Measurements from ENCODE around the gene RAD23A.

RAD23A gene

DNA sequence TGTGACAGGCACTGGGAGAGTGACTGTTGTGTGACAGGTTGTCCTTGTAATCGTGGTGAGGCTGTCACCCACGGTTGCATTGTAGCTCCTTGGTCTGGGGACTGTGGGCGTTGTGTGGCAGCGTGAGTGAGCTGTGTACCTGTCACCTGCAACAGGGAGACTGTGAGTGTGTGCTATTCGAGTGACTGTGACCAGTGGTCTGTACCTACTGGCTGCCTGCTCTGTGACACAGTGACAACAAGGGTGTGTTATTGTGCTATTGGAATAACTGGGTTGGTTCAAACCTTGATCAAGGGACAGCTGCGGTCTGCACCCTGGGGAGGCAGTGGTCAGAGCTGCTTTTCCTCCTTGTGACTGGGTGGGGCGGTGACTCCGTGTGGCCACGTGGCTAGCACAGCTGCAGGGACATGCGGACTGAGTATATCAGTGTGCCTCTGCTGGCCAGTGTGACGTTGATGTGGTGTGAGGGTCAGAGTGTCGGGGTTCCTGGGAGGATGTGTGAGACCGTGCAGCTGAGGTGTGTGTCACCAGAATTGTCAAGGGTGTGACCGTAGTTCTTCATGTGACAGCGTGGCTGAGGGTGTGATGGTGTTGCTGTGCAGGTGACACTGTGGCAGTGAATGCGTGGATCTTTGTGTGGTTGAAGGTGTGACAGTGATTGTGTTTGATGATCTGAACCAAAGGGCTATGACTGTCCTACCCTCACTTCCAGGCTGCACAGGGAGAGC, 39.6 kb downstream of the RAD23A start:
- peak; percentile 77 for DNase-seq

DNA sequence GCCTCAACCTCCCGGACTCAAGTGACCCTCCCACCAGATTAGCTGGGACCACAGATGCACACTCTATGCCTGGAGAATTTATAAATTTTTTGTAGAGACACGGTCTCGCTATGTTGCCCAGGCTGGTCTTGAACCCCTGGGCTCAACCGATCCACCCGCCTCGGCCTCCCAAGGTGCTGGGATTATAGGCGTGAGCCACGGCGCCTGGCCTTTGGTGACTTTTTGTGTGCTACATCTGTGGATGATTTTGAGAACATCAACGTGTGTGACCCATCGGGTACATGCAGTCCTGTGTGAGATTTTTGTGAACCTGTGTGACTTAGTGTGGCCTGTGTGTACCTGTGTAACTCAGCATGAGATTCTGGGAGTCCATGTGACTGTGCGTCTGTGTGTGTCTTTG, 41.1 kb downstream of the RAD23A start:
- DNase-seq = no peak

DNA sequence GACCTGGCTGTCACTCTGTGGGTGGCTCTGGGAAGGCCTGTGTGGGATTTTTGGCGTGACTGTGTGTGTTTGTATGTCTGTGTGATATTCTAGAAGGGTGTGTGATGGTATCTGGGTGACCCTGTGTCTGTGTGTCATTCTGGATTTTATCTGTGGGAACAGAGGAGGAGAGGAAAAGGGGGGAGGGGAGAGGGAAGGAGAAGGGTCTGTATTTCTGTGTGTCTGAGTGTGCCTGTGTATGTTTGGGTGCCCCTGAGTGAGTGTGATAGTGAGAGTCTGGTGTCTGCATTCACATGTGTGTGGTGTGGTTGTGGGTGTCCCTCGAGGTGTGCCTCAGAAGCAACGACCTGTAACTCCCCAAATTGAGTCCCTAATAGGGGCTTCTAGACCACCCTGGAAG, 41.5 kb downstream of the RAD23A start:
- DNase-seq = no peak

DNA sequence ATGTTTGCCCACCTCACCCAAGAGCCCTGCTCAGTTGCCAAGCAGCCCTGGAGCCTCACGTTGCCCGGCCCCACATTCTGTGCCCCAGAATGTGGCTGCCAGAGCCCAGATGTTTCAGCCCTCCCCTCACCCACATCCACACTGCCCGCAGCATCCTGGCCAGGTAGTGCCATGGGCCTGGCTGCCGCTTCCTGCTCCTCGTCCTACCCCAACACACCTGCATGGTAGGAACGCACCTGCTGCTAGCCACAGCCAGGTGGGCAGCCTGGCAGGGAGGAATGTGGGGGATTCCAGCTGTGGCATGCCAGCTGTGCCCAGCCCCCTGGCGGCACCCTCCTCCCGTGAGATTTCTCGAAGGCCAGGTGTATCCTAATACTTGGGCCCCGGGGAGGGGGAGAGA, 42.1 kb downstream of the RAD23A start:
- peak; percentile 42 for DNase-seq

DNA sequence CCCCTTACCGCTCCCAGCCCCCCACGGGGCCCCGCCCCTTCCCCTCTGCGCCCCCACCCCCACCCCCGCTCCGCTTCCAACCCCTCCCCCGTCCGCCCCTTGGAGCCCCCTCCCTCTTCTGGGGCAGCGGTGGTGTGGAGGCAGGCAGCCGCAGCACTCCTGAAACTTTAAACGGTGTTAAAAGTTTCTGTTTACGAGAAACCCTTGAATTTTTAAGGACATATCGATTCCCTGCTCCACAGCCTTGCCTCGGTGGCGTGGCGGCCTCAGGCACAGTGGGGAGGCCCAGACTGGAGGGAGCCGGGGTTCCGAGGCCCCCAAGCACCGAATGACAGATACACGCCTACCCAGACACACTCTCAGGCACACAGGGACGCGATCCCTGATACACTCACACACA, 44.8 kb downstream of the RAD23A start:
- no peak for DNase-seq

DNA sequence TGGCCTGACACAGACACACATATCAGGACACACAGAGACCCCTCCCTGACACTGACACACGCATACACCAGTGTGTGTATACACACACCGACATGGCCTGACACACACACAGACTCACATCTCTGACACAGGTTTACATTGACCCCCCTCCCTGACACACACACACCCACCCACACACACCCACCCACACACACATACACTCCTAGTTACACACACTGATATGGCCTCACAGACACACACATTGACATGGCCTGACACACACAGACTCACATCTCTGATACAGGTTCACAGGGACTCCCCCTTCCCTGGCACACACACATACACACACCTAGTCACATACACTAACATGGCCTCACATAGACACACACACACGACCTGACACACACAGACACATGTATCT, 45.2 kb downstream of the RAD23A start:
- no peak for DNase-seq

DNA sequence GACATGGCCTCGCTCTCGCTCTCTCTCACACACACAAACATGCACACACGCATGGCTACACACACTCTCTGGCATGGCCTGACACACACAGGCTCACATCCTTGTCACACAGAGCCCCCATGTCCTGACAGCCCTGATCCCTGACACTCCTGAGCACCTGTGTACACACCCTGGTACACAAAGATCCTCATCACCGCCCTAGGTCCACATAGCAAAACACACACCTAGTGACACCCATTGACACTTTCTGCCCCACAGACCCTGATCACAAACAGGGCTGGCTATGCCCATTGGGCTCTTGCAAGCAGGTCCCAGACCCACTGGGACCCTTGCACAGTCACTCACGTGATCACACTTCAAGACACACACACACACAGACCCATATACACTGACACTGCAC, 45.6 kb downstream of the RAD23A start:
- no peak for DNase-seq

DNA sequence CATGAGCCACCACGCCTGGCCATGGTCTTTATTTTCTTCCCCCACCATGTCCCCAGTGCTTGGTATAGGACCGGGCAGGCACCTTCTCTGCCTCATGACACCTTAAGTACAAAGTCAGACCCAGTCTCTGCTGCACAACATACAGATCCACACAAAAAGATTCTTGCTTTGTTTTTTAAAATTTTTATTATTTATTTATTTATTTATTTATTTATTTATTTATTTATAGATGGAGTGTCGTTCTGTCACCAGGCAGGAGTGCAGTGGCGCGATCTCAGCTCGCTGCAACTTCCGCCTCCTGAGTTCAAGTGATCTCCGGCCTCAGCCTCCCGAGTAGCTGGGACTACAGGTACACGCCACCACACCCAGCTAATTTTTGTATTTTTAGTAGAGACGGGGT, 47.1 kb downstream of the RAD23A start:
- no peak for DNase-seq

DNA sequence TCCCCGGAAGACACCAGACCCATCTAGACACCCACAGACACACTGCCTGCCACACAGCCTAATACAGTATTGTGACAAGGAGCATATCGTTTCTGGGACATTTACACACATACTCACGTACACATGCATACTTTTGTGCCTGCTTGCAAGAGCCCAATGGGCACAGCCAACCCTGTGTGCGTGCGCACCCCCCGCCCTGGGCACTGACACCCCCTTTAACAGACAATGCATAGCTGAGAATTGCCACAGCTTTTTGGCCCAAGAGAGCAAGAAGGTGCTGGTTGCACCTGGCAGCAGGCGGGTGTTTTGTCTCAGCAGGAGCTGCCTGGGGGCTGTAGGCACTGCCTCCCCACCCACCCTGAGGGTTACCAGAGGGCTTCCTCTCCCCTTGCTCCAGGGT, 47.9 kb downstream of the RAD23A start:
- DNase-seq = no peak

DNA sequence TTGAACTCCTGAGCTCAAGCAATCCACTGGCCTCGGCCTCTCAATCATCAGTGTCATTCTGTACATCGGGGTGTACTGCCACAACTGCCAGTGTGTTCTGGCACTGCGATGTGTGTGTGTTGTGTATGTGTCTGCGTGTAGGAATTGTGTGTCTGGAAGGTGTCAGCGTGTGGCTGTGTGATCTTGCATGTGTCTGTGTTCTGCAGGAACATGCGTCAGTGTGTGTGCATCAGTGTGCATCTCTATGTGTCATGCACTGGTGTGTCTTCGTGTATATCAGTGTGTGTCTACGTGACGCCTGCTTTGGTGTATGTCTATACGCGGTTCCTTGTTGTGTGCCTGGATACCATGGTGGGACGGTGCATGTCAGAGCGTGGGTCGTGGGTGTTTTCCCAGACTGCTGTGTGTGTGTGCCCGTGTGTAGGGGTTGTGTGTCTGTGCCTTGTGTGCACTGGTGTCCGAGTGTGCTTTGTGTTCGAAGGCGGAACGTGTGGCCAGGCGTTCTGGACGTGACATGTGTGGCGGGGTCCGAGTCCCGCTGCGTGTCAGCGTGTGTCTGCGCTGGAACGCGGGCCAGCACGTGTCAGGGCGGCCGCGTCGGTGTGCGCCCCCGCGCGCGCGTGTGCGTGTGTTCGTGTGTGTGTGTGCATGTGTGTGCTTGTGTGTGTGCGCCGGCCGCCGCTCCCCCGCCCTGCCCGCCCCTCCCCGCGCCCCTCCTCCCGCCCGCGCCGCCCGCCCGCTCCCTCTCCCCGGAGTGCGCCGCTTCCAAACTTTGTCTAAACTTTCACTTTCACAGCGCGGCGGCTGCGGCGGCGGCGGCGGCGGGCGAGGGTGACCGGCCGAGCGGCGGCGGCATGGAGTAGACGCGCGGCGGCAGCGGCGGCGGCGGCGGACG, 49.3 kb downstream of the RAD23A start, which contains the start of gene NFIX:
Gene NFIX, plus strand, starts transcription at position 775 of the 895 bp plus-strand sequence. CDS start 363 bp downstream, outside the sequence.
- DNase-seq = peak; percentile 26

DNA sequence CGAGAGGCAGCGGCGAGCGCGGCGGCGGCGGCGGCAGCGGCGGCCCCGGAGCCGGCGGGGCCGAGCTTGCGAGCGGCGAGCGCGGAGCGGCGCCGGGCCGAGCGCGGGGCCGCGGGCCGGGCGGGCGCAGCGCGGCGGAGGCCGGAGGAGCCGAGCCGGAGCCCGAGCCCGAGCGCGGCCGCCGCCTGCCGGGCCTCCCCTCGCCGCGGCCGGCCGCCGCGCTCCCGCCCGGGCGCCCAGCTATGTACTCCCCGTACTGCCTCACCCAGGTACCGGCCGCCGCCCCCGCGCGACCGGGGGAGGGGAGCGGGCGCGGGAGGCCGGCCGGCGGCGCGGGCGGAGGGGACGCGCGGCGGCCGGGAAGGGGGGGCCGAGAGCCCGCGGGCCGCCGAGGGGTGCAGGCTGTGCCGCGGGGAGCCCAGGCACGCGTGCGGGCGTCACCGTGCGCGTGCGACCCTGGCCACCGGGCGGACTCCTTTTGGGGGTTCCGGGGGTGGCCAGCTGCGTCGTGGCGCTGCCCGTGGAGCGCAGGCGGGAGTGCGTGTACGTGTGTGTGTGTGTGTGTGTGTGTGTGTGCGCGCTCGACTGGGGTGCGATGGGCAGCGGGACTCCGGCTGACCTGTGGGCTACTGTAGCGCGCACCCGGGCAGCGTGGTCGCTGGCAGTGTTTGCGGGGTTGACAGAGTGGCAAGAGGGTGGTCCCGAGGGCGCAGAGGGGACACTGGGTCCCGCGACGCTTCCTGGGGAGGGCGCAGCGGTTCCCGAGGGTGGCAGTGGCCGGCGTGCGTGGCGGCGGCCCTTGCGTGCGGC, 50.1 kb downstream of the RAD23A start:
- DNase-seq = no peak

DNA sequence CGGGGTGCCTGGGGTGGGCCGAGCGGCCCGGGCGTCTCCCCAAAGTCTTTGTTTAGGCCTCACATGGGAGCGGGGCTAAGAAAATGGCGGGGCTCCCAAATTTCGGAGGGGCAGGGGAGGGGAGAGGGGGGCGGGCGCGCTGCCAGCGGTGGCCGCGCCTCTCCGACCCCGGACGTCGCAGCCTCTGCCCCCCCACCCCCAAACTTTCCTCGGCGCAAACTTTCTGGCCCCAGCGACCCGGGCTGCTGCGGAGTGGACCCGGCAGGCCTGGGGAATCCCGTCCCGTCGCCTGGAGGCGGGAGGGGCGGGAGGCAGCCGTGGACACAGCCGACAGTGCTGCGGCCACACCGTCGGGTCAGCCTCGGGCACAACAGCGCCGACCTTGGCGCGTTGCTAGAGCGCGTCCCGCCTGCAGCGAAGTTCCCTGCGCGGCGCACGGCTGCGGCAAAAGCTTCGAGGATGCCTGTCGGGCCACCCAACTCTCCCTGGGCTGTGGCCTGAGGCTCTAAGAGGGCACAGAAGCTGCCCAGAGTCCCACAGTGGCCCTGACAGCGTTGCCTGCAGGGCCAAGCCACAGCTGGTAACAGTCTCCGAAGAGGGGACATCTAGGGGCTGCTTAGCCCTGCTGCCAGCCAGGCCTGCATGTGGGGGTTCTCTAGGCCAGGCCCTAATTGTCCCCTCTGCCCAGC, 50.9 kb downstream of the RAD23A start:
- DNase-seq = no peak

DNA sequence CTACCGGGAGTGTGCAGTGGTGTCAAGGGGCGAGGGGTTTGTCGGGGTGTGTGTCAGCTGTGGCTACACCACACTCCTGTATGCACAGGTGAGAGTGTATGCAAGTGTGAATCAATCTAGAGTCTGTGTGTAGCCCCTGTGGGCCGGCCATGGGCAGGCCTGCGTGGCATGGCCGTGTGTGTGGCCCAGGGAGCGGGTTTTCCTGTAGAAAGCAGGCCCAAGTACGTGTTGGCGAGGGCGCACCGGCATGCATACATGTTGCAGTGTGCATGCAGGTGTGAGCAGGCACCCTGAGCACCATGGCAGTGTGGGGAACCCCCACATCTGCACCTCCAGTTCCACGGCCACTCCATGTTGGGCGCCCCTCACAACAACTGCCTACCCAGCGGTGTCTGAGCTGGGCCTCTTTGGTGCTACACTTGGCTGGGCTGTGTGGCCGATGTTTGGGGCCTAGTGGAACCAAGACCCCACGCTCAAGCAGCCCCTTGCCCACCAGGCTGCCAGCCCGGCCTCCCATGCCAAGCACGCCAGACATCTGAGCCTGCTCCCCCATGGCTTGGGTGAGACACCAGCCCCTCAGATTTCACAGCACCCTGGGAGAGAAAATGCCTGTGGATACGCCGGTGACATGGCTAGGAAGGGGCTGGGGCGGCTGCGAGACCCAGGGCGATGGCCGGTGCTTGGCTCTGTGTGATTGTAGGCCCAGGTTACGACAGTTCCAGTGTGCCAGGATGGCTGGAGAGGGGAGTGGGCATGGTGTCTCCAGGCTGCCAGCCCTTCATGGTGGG, 51.7 kb downstream of the RAD23A start:
- DNase-seq = no peak

DNA sequence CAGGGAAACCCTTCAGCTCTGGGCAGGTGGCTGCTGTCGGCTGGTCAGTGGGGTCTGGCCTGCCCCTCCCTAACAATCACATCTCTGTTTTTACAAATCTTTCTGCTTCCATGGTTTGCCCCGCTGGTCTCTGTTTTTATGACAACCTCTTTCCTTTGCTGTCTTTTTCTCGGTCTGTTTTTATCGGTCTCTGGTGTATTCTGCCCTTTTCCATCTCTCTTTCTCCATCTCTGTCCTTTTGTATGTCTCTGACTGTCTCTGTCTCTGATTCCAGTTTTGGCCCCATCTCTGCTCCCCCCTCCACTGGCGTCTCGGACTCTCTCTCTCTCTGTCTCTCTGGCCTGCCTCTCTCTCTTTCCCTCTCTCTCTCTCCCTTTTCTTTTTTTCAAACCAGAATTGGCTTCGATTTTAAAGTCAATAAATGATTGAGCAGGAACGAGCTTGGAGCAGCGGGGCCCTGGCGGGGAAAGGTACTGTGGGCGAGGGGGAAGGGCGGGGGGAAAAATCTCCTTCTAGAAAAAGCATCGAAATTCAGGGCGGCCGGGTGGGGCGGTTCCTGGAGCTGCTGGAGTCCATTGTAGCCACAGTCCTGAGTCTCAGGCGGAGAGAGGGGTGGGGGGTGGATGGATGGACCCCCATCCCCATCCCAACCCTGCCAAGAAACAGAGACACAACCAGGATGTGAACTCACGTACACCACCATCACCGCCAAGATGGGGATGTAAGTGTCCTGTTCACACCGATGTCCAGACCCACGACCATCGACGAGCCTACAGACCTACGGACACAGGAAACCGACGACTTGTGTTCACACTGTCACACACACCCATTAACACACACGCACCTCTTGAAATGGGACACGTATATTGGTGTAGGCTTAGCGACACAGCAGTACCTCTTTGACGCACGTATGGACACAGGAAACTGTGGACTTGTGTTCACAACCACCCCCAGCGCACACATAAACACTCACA, 52.6 kb downstream of the RAD23A start:
- no peak for DNase-seq

DNA sequence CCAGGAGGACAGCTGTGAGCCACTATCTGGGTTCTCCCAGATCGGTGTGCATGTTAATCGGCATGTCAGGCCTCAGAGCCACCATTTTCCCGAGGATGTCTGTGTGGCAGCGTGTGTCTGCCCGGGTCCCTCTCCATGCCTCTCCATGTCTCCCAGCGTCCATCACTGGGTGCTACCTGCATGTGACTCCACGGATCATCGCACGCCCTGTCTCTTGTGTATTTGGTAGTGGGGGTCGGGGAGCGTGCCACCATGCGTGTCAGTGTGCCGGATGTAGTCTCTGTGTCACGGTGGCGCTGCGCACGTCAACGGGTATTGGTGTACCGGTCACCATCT, 55.5 kb downstream of the RAD23A start:
- no peak for DNase-seq

DNA sequence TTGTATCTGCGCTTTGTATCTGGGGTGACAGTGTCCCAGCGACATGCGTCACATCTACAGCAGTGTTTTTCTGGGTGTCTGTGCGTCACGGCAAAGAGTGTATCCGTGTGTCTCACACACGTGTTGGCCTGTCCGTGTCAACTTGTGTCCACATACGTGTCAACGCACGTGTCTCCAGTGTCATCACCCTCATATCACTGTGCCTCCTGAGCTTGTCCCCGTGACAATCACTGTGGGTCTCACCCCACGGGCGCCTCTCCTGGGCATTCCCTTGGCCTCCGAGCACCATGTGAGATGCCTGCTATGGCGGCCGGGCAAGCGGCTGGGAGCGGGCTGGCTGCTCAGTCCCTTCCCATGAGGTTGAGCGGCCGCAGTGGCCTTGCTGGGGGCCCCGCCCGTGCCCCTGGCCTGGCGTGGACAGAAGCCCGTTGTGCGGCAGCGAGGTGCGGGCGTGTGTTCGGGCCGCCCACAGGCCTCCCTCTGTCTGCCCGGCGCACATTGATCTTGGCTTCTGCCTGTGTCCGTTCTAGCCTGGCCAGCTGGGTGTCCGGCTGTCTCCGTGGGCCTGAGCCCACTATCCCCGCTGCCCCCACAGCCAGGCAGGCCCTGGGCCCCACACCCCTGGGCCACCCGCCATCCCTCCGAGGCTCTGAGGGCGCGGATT, 56.0 kb downstream of the RAD23A start:
- DNase-seq = no peak

DNA sequence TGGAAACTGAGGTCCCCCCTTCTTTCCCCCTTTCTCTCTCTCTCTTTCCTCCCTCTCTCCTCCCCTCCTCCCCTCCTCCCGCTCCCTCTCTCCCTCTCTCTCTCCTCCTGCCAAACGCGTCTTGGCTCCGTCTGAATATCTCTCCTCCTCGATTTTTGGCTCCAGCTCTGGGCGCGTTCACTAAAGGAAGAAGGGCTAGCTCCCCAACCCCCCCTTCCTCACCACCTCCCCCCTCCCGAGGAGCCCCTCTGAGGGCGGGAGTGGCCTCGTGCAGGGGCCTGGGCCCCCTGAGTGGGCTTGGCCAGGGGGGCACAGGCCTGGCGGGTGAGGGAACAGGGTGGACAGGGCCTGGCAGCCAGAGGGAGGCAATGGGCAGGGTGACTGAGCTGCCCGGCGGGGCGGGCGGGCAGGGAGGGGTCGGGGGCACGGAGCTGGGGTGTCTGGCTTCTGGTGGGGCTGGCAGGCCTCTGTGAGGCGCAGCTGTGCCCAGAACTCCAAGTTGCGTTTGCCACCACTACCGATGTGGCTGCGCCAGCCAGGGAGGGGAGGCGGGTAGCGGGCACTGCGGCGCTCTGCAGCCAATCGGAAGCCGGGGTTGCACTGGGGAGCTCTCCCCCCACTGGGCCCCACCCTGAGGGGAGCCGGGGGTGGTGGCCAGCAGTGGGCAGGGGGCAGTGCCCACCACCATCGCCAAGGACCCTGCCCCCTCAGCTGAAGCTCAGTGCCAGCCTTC, 56.7 kb downstream of the RAD23A start:
- no peak for DNase-seq

DNA sequence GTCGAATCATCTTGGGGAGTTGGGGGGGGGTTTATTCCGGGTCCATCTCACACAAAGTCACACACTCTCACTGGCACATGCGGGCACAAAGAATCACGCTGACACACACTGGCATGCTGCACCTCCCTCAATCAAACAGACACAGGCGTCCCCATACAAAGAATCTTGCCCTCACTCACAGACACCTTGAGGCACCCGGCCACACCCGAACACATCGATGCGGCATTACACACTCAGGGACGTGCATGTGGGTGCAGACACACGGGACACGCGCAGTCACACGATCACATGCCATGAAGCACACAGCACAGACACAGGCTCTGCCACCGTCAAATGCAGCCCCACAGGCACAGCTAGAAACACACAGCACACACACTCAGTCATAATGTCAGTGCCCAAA, 57.4 kb downstream of the RAD23A start:
- no peak for DNase-seq

Measured in COR-L47 (cell line).